Neural cell (in vitro differentiated cells): Measurements from ENCODE around the gene PTGES. TPM values are rescaled to one million over a fixed set of nuclear protein-coding genes. Genes with fewer than 3 reads are reported as not detected.

Experiments used
- H2AFZ ChIP-seq: fragments of 200-600, 300-800 bp; sonication (generic), shearing (Covaris generic); 2 replicates; pipeline ENCODE4 v1.6.0; 2014; ENCODE audit warnings: low read depth, mild to moderate bottlenecking, antibody characterized with exemption, low read length, moderate library complexity
- H3F3A ChIP-seq: fragments of 200-600 bp; shearing (Covaris generic); 2 replicates; pipeline ENCODE4 v1.6.1; 2016; ENCODE audit warnings: mild to moderate bottlenecking, moderate library complexity, mixed read lengths, antibody characterized with exemption, low read length; ENCODE audit not compliant: insufficient read depth, poor library complexity, severe bottlenecking
- H3K27ac ChIP-seq: fragments of 200-600, 300-800 bp; sonication (generic), shearing (Covaris generic); 2 replicates; pipeline ENCODE4 v1.5.1; 2014; ENCODE audit warnings: mild to moderate bottlenecking, low read length, moderate library complexity
- H3K27me3 ChIP-seq: fragments of 300-800, 200-600 bp; sonication (generic), shearing (Covaris generic); 2 replicates; pipeline ENCODE4 v1.6.0; 2014; ENCODE audit warnings: mild to moderate bottlenecking, low read depth, low read length, moderate library complexity; ENCODE audit not compliant: insufficient read depth
- H3K36me3 ChIP-seq: fragments of 300-800, 200-600 bp; sonication (generic), shearing (Covaris generic); 2 replicates; pipeline ENCODE4 v1.5.1; 2014; ENCODE audit warnings: mild to moderate bottlenecking, antibody characterized with exemption, low read length, moderate library complexity; ENCODE audit not compliant: insufficient read depth
- H3K4me2 ChIP-seq: fragments of 300-800, 200-600 bp; sonication (generic), shearing (Covaris generic); 2 replicates; pipeline ENCODE4 v1.6.0; 2014; ENCODE audit warnings: mild to moderate bottlenecking, low read length
- H3K4me3 ChIP-seq: fragments of 300-800, 200-600 bp; sonication (generic), shearing (Covaris generic); 2 replicates; pipeline ENCODE4 v1.5.1; 2014; ENCODE audit warnings: mild to moderate bottlenecking, low read length, moderate library complexity
- H3K79me2 ChIP-seq: fragments of 200-600 bp; shearing (Covaris generic); replicated peaks from 2 replicates; pipeline ENCODE4 v1.6.0; 2014; ENCODE audit warnings: mild to moderate bottlenecking, low read length, moderate library complexity; ENCODE audit not compliant: insufficient read depth
- H3K9ac ChIP-seq: fragments of 300-800, 200-600 bp; sonication (generic), shearing (Covaris generic); 2 replicates; pipeline ENCODE4 v1.6.1; 2016; ENCODE audit warnings: mild to moderate bottlenecking, low read length, mixed read lengths
- H3K9me2 ChIP-seq: fragments of 200-600 bp; shearing (Covaris generic); 2 replicates; pipeline ENCODE4 v1.6.1; 2016; ENCODE audit warnings: mild to moderate bottlenecking, low read length, mixed read lengths; ENCODE audit not compliant: insufficient read depth
- H3K9me3 ChIP-seq: fragments of 200-600, 300-800 bp; sonication (generic), shearing (Covaris generic); 2 replicates; pipeline ENCODE4 v1.6.1; 2016; ENCODE audit warnings: mild to moderate bottlenecking, mixed run types, low read length, moderate library complexity, mixed read lengths
- H4K20me1 ChIP-seq: fragments of 200-600 bp; shearing (Covaris generic); 2 replicates; pipeline ENCODE4 v1.6.1; 2016; ENCODE audit warnings: mild to moderate bottlenecking, mixed run types; ENCODE audit not compliant: insufficient read depth
- EP300 ChIP-seq: fragments of 450-650 bp; conservative IDR thresholded peaks from 2 replicates; pipeline ENCODE4 v1.6.1; 2014; ENCODE audit warnings: antibody characterized with exemption, mild to moderate bottlenecking, moderate library complexity; ENCODE audit not compliant: poor library complexity, severe bottlenecking
- EZH2 ChIP-seq: fragments of 200-600, 300-800 bp; shearing (Covaris generic), sonication (generic); IDR thresholded peaks from 2 replicates; pipeline ENCODE4 v1.6.1; 2014; ENCODE audit warnings: antibody characterized with exemption, low read length, borderline replicate concordance, mild to moderate bottlenecking; ENCODE audit not compliant: insufficient read depth, poor library complexity, severe bottlenecking
- MXI1 ChIP-seq: fragments of 450-650 bp; conservative IDR thresholded peaks from 2 replicates; pipeline ENCODE4 v1.6.1; 2014; ENCODE audit warnings: antibody characterized with exemption, mild to moderate bottlenecking; ENCODE audit not compliant: poor library complexity, severe bottlenecking
- POLR2AphosphoS5 ChIP-seq: IDR thresholded peaks from 2 replicates; pipeline ENCODE4 v1.6.1; 2012
- RAD21 ChIP-seq: fragments of 450-650 bp; conservative IDR thresholded peaks from 2 replicates; pipeline ENCODE4 v1.6.1; 2014; ENCODE audit warnings: antibody characterized with exemption, mild to moderate bottlenecking, moderate library complexity
- SMC3 ChIP-seq: fragments of 450-650 bp; conservative IDR thresholded peaks from 2 replicates; pipeline ENCODE4 v1.6.1; 2014; ENCODE audit warnings: antibody characterized with exemption, mild to moderate bottlenecking, moderate library complexity; ENCODE audit not compliant: poor library complexity
- TAF1 ChIP-seq: IDR thresholded peaks from 2 replicates; pipeline ENCODE4 v1.6.1; 2012; ENCODE audit warnings: low read depth
- polyA plus RNA-seq: library from polyadenylated mRNA; depleted of rRNA; stranded (reverse); fragments of >200 nt; gene quantifications from 2 replicates; pipeline ENCODE4 v1.2.3, GENCODE V29; 2014
- TF ChIP-seq, protein P1 (sequence below): fragments of 450-650 bp; IDR thresholded peaks from 2 replicates; pipeline ENCODE4 v1.5.1; 2014; ENCODE audit warnings: antibody characterized with exemption, mild to moderate bottlenecking, moderate library complexity; ENCODE audit not compliant: poor library complexity, severe bottlenecking
- TF ChIP-seq, protein P2 (sequence below): IDR thresholded peaks from 2 replicates; pipeline ENCODE4 v1.6.1; 2012; ENCODE audit warnings: borderline replicate concordance

PTGES gene
- polyA plus RNA-seq, 1 donor from 2014 or later, result 0.63 TPM

DNA sequence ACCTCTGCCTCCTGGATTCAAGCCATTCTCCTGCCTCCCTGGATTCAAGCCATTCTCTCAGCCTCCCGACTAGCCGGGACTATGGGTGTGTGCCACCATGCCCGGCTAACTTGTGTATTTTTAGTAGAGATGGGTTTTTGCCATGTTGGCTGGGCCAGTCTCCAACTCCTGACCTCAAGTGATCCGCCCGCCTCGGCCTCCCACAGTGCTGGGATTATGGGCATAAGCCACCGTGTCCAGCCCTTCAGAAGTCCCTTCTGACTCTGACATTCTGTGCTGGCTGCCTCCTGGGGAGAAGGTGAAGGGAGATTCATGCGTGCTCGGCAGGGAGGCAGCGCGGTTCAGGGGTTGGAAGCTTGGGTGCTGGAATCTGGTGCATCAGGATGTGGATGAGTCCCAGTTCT lies 58.6 kb downstream of the PTGES start (continued):
- TF ChIP-seq SMC3 (no peak), RAD21 (no peak)

DNA sequence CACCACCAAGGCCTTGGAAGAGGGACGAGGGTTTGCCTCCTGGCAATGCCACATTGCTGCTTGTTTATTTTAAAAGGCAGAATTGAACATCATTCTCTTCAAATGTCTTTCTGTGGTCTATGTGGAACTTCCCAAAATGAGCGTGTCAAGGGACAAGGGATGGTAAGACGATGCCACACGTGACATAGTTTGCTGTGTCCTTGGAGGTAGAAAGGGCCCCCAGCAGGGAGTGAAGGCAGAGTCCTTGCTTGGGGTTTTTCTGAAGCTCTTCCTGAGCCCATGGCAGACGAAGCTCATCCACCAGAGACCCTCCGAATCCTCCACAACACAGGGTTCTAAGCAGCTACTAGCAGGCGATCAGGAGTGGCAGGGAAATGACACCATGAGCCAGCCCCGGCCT lies 59.1 kb downstream of the PTGES start:
- H3K9me3 ChIP-seq, result no peaks in the 10 kb centered on the region

DNA sequence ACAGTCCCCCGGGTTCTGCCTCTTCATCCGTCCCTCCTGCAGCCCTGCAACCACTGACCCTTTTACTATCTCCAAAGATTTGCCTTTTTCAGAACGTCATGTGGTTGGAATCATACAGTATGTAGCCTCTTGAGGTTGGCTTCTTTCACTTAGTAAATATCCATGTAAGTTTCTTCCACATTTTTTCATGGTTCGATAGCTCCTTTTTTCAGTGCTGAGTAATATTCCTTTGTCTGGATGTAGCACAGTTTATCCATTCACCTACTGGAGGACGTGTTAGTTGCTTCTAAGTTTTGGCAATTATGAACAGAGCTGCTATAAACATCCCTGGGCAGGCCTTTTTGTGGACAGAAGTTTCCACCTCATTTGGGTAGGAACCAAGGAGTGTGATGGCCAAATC lies 60.3 kb downstream of the PTGES start:
- Histone ChIP-seq H3K9ac (no peak overlapping the region), H4K20me1 (no peaks in the 10 kb centered on the region), H3F3A (no peaks in the 10 kb centered on the region), H3K36me3 (no peaks in the 10 kb centered on the region), H3K4me3 (no peak overlapping the region), H3K4me2 (no peak overlapping the region), H3K27me3 (peaks cover 21% of the 10 kb centered on the region), H2AFZ (no peak overlapping the region), H3K9me2 (no peaks in the 10 kb centered on the region), H3K79me2 (no peaks in the 10 kb centered on the region), H3K9me3 (no peaks in the 10 kb centered on the region), H3K27ac (no peak overlapping the region)
- TF ChIP-seq EZH2 (no peak), EP300 (no peak)
- TF ChIP-seq, protein P1, sequence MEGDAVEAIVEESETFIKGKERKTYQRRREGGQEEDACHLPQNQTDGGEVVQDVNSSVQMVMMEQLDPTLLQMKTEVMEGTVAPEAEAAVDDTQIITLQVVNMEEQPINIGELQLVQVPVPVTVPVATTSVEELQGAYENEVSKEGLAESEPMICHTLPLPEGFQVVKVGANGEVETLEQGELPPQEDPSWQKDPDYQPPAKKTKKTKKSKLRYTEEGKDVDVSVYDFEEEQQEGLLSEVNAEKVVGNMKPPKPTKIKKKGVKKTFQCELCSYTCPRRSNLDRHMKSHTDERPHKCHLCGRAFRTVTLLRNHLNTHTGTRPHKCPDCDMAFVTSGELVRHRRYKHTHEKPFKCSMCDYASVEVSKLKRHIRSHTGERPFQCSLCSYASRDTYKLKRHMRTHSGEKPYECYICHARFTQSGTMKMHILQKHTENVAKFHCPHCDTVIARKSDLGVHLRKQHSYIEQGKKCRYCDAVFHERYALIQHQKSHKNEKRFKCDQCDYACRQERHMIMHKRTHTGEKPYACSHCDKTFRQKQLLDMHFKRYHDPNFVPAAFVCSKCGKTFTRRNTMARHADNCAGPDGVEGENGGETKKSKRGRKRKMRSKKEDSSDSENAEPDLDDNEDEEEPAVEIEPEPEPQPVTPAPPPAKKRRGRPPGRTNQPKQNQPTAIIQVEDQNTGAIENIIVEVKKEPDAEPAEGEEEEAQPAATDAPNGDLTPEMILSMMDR, result no peak

More for the DNA sequence above, 59.1 kb downstream of the PTGES start:
- Histone ChIP-seq H3K4me2 (no peak overlapping the region), H3K27ac (no peak overlapping the region), H3F3A (no peaks in the 10 kb centered on the region), H3K27me3 (peaks cover 31% of the 10 kb centered on the region), H4K20me1 (no peaks in the 10 kb centered on the region), H3K4me3 (no peak overlapping the region), H3K36me3 (no peaks in the 10 kb centered on the region), H3K9ac (no peak overlapping the region), H3K79me2 (no peaks in the 10 kb centered on the region), H3K9me2 (no peaks in the 10 kb centered on the region), H2AFZ (no peak overlapping the region)
- TF ChIP-seq POLR2AphosphoS5 (no peak), SMC3 (no peak), EZH2 (no peak), RAD21 (no peak), TAF1 (no peak), MXI1 (no peak)
- TF ChIP-seq, protein P2, sequence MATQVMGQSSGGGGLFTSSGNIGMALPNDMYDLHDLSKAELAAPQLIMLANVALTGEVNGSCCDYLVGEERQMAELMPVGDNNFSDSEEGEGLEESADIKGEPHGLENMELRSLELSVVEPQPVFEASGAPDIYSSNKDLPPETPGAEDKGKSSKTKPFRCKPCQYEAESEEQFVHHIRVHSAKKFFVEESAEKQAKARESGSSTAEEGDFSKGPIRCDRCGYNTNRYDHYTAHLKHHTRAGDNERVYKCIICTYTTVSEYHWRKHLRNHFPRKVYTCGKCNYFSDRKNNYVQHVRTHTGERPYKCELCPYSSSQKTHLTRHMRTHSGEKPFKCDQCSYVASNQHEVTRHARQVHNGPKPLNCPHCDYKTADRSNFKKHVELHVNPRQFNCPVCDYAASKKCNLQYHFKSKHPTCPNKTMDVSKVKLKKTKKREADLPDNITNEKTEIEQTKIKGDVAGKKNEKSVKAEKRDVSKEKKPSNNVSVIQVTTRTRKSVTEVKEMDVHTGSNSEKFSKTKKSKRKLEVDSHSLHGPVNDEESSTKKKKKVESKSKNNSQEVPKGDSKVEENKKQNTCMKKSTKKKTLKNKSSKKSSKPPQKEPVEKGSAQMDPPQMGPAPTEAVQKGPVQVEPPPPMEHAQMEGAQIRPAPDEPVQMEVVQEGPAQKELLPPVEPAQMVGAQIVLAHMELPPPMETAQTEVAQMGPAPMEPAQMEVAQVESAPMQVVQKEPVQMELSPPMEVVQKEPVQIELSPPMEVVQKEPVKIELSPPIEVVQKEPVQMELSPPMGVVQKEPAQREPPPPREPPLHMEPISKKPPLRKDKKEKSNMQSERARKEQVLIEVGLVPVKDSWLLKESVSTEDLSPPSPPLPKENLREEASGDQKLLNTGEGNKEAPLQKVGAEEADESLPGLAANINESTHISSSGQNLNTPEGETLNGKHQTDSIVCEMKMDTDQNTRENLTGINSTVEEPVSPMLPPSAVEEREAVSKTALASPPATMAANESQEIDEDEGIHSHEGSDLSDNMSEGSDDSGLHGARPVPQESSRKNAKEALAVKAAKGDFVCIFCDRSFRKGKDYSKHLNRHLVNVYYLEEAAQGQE, result no peak
- TF ChIP-seq, protein P1, result no peak

Other genes starting within 250 kb of the PTGES start
- gene C9orf50, start 131.9 kb downstream of the PTGES start, polyA plus RNA-seq, result not detected in 2 replicates
- 35.9 and 57.1 TPM in 2 replicates for gene NTMT1, start 126.9 kb downstream of the PTGES start, polyA plus RNA-seq
- 18.4 and 24.6 TPM in 2 replicates for gene ASB6, start 110.9 kb downstream of the PTGES start, polyA plus RNA-seq
- gene PRRX2, start 87.4 kb downstream of the PTGES start, polyA plus RNA-seq, result not detected in 2 replicates
- gene TOR1B, start 50.1 kb upstream of the PTGES start, polyA plus RNA-seq, result 50.0 and 52.2 TPM in 2 replicates
- 56.3 and 61.8 TPM in 2 replicates for gene TOR1A, start 71.1 kb upstream of the PTGES start, polyA plus RNA-seq
- gene C9orf78, start 82.2 kb upstream of the PTGES start, polyA plus RNA-seq, result 69.5 and 91.3 TPM in 2 replicates
- 34.8 and 39.8 TPM in 2 replicates for gene USP20, start 82.4 kb upstream of the PTGES start, polyA plus RNA-seq